H1 (cell line): ENCODE data around the gene PCTP. TPM values are rescaled to one million over a fixed set of nuclear protein-coding genes. Genes with fewer than 3 reads are reported as not detected.

ENCODE experiments used
- CTCF ChIA-PET: fragments of 300-600 bp; sonication (Branson Sonifier 250); formaldehyde crosslinking; loops from one replicate; lab custom pipeline; 2021; ENCODE audit not compliant: partially characterized antibody; lab: Charles Lee
- POLR2A ChIA-PET: fragments of 300-600 bp; sonication (Branson Sonifier 250); formaldehyde crosslinking; loops from one replicate; lab custom pipeline; 2021; ENCODE audit warnings: inconsistent platforms; ENCODE audit not compliant: partially characterized antibody; lab: Charles Lee
- DNase-seq, 2 experiments: peaks; one replicate each; pipeline versions ENCODE4 v3.0.0 to v3.0.0-alpha.2; 2010 to 2022; ENCODE audit warnings: low spot score in 2 of 2, low read depth in 1 of 2, mixed read lengths in 1 of 2
- FAIRE-seq: peaks from 2 replicates; lab custom pipeline; 2011; peaks lifted over from hg19 to GRCh38; lab: Jason Lieb, UNC
- H2AFZ ChIP-seq: 2 replicates; pipeline ENCODE4 v1.8.1; 2012; ENCODE audit warnings: low read length, inconsistent platforms
- H2AK5ac ChIP-seq: 2 replicates; pipeline ENCODE4 v1.6.1; 2013; ENCODE audit warnings: low read depth, low read length
- H2BK120ac ChIP-seq: replicated peaks from 2 replicates; pipeline ENCODE3; 2013; ENCODE audit warnings: low read depth, low read length, inconsistent platforms
- H2BK12ac ChIP-seq: 2 replicates; pipeline ENCODE4 v1.6.1; 2013; ENCODE audit warnings: low read depth, low read length
- H2BK15ac ChIP-seq: 2 replicates; pipeline ENCODE4 v1.6.1; 2013; ENCODE audit warnings: low read length
- H2BK20ac ChIP-seq: 2 replicates; pipeline ENCODE4 v1.6.1; 2013; ENCODE audit warnings: low read length
- H2BK5ac ChIP-seq: 2 replicates; pipeline ENCODE4 v1.6.1; 2013; ENCODE audit warnings: low read depth, low read length
- H3K14ac ChIP-seq: 2 replicates; pipeline ENCODE4 v1.6.1; 2013; ENCODE audit warnings: inconsistent platforms; ENCODE audit not compliant: insufficient read length
- H3K18ac ChIP-seq: 2 replicates; pipeline ENCODE4 v1.6.1; 2013; ENCODE audit warnings: low read length; ENCODE audit errors: extremely low read depth
- H3K23ac ChIP-seq: 2 replicates; pipeline ENCODE4 v1.6.1; 2013; ENCODE audit warnings: inconsistent platforms; ENCODE audit not compliant: insufficient read length
- H3K23me2 ChIP-seq: 2 replicates; pipeline ENCODE4 v1.6.1; 2013; ENCODE audit warnings: low read depth, low read length
- H3K27ac ChIP-seq: 2 replicates; pipeline ENCODE4 v1.6.1; 2011; ENCODE audit warnings: low read depth, low read length, inconsistent platforms
- H3K27me3 ChIP-seq, 4 experiments: replicated peaks in 1 of 4; 1 replicate in 1 of 4; 2 replicates in 3 of 4; pipeline versions ENCODE4 v1.6.1 to v1.8.1; 2011 to 2013; ENCODE audit warnings: low read length in 3 of 4, mild to moderate bottlenecking in 3 of 4, inconsistent platforms in 2 of 4, mixed read lengths in 2 of 4, moderate library complexity in 1 of 4; ENCODE audit not compliant: control insufficient read depth in 3 of 4, insufficient read depth in 3 of 4; ENCODE audit errors: extremely low read depth in 1 of 4
- H3K36me3 ChIP-seq, 4 experiments: 2 replicates each; pipeline versions ENCODE4 v1.6.1 to v1.8.1; 2011 to 2013; ENCODE audit warnings: mild to moderate bottlenecking in 4 of 4, low read length in 3 of 4, moderate library complexity in 2 of 4, control low read depth in 1 of 4, inconsistent platforms in 1 of 4; ENCODE audit not compliant: insufficient read depth in 4 of 4, control insufficient read depth in 2 of 4
- H3K4ac ChIP-seq: replicated peaks from 2 replicates; pipeline ENCODE3; 2013; ENCODE audit warnings: low read length, low read depth, mixed read lengths, inconsistent platforms; ENCODE audit not compliant: insufficient read length
- H3K4me1 ChIP-seq, 4 experiments: replicated peaks in 1 of 4; 1 replicate in 1 of 4; 2 replicates in 3 of 4; pipeline versions ENCODE4 v1.6.1 to v1.8.1; 2011 to 2013; ENCODE audit warnings: low read length in 3 of 4, inconsistent platforms in 2 of 4, mixed read lengths in 1 of 4; ENCODE audit not compliant: insufficient read depth in 4 of 4, control insufficient read depth in 3 of 4
- H3K4me2 ChIP-seq, 2 experiments: 2 replicates each; pipeline versions ENCODE4 v1.6.1 to v1.8.1; 2011 to 2013; ENCODE audit warnings: low read depth in 2 of 2, low read length in 2 of 2, control low read depth in 1 of 2, inconsistent platforms in 1 of 2, mild to moderate bottlenecking in 1 of 2; ENCODE audit not compliant: insufficient read depth in 1 of 2
- H3K4me3 ChIP-seq, 4 experiments: fragments of 200-600, 300-600 bp in 1 of 4; sonication (generic), shearing (Covaris generic), sonication (Bioruptor Twin) in 1 of 4; 2 replicates each; pipeline versions ENCODE4 v1.5.1 to v1.8.1; 2011 to 2016; ENCODE audit warnings: low read length in 4 of 4, low read depth in 3 of 4, control low read depth in 2 of 4, inconsistent platforms in 2 of 4, mild to moderate bottlenecking in 2 of 4, mixed read lengths in 1 of 4, moderate library complexity in 1 of 4; ENCODE audit not compliant: insufficient read depth in 2 of 4; ENCODE audit errors: extremely low read depth in 1 of 4
- H3K56ac ChIP-seq: replicated peaks from 2 replicates; pipeline ENCODE3; 2013; ENCODE audit warnings: low read depth, mild to moderate bottlenecking, mixed read lengths, low read length, inconsistent platforms; ENCODE audit not compliant: insufficient read length
- H3K79me1 ChIP-seq: 2 replicates; pipeline ENCODE4 v1.6.1; 2013; ENCODE audit warnings: low read depth, low read length, control low read depth
- H3K79me2 ChIP-seq, 2 experiments: 2 replicates each; pipeline versions ENCODE4 v1.6.1 to v1.8.1; 2012 to 2013; ENCODE audit warnings: low read length in 2 of 2, mild to moderate bottlenecking in 2 of 2, inconsistent platforms in 1 of 2; ENCODE audit not compliant: insufficient read depth in 2 of 2, control insufficient read depth in 1 of 2
- H3K9ac ChIP-seq, 4 experiments: replicated peaks in 1 of 4; 1 replicate in 1 of 4; 2 replicates in 3 of 4; pipeline versions ENCODE4 v1.6.1 to v1.8.1; 2011 to 2013; ENCODE audit warnings: low read depth in 3 of 4, low read length in 3 of 4, control low read depth in 2 of 4, mild to moderate bottlenecking in 2 of 4, moderate library complexity in 2 of 4, inconsistent platforms in 1 of 4; ENCODE audit errors: extremely low read depth in 1 of 4
- H3K9me3 ChIP-seq, 2 experiments: 2 replicates each; pipeline versions ENCODE4 v1.6.1 to v1.8.1; 2012 to 2013; ENCODE audit warnings: mild to moderate bottlenecking in 2 of 2, moderate library complexity in 2 of 2, control low read depth in 1 of 2, inconsistent platforms in 1 of 2, low read depth in 1 of 2, low read length in 1 of 2, mixed read lengths in 1 of 2; ENCODE audit not compliant: insufficient read depth in 2 of 2
- H4K20me1 ChIP-seq, 2 experiments: replicated peaks in 1 of 2; 2 replicates each; pipeline versions ENCODE3 to v1.8.1; 2011 to 2013; ENCODE audit warnings: inconsistent platforms in 2 of 2, low read length in 2 of 2, mild to moderate bottlenecking in 1 of 2; ENCODE audit not compliant: insufficient read depth in 2 of 2, control insufficient read depth in 1 of 2
- H4K5ac ChIP-seq: 2 replicates; pipeline ENCODE4 v1.6.1; 2013; ENCODE audit warnings: low read length, low read depth, mixed read lengths, inconsistent platforms; ENCODE audit not compliant: insufficient read length
- H4K8ac ChIP-seq: 2 replicates; pipeline ENCODE4 v1.8.0; 2013; ENCODE audit warnings: mild to moderate bottlenecking, moderate library complexity, low read length, inconsistent platforms; ENCODE audit not compliant: insufficient read depth; ENCODE audit errors: extremely low read depth
- H4K91ac ChIP-seq: replicated peaks from 2 replicates; pipeline ENCODE3; 2013; ENCODE audit warnings: low read length, mixed read lengths, inconsistent platforms; ENCODE audit not compliant: insufficient read length
- BCL11A ChIP-seq, 2 experiments: IDR thresholded peaks; one replicate each; pipeline ENCODE4 v1.6.1; 2011; ENCODE audit warnings: low read depth in 2 of 2, low read length in 2 of 2, mild to moderate bottlenecking in 2 of 2
- CHD1 ChIP-seq: IDR thresholded peaks from 2 replicates; pipeline ENCODE4 v1.6.1; 2012; ENCODE audit warnings: low read depth, low read length, improper control_type of control experiment
- FOSL1 ChIP-seq: IDR thresholded peaks from 2 replicates; pipeline ENCODE4 v1.6.1; 2011; ENCODE audit warnings: mild to moderate bottlenecking, low read depth, low read length, moderate library complexity; ENCODE audit not compliant: insufficient read depth
- GTF2F1 ChIP-seq: IDR thresholded peaks from 2 replicates; pipeline ENCODE4 v1.6.1; 2012; ENCODE audit warnings: low read depth, low read length, improper control_type of control experiment, borderline replicate concordance
- KDM1A ChIP-seq: fragments of 200-600, 300-600 bp; sonication (generic); IDR thresholded peaks from 2 replicates; pipeline ENCODE4 v1.7.1; 2016; ENCODE audit warnings: mild to moderate bottlenecking, low read length, borderline replicate concordance
- POU5F1 ChIP-seq: IDR thresholded peaks from 2 replicates; pipeline ENCODE4 v1.6.1; 2011; ENCODE audit warnings: low read depth, mild to moderate bottlenecking, low read length, moderate library complexity
- RAD21 ChIP-seq, 2 experiments: IDR thresholded peaks in 1 of 2; conservative IDR thresholded peaks in 1 of 2; 2 replicates each; pipeline ENCODE4 v1.6.1; 2011; ENCODE audit warnings: low read depth in 2 of 2, low read length in 2 of 2, improper control_type of control experiment in 1 of 2, inconsistent platforms in 1 of 2, mild to moderate bottlenecking in 1 of 2, moderate library complexity in 1 of 2
- RBBP5 ChIP-seq: IDR thresholded peaks from 2 replicates; pipeline ENCODE4 v1.7.1; 2012; ENCODE audit warnings: low read depth, mild to moderate bottlenecking, inconsistent platforms, low read length, moderate library complexity, borderline replicate concordance
- RNF2 ChIP-seq: fragments of 200-900, 300-1000 bp; sonication (generic); IDR thresholded peaks from 2 replicates; pipeline ENCODE4 v1.7.1; 2016; ENCODE audit warnings: borderline replicate concordance, low read depth, mild to moderate bottlenecking, antibody characterized with exemption, low read length; ENCODE audit not compliant: poor library complexity, severe bottlenecking; ENCODE audit errors: missing control alignments
- SRF ChIP-seq: IDR thresholded peaks from 2 replicates; pipeline ENCODE4 v1.6.1; 2011; ENCODE audit warnings: mild to moderate bottlenecking, low read depth, low read length, moderate library complexity
- WGBS, 2 experiments: shearing (Covaris generic) in 1 of 2; methylation state at CpG; one replicate each; pipeline versions ENCODE4 v1.1.6 to v1.1.7; 2013 to 2015; ENCODE audit warnings: low lambda C conversion rate in 2 of 2, mixed read lengths in 2 of 2, inconsistent platforms in 1 of 2, low coverage in 1 of 2, missing lambda C conversion rate in 1 of 2; ENCODE audit not compliant: insufficient replicate concordance in 2 of 2, insufficient coverage in 1 of 2, insufficient read length in 1 of 2; ENCODE audit errors: extremely low coverage in 1 of 2, missing lambda C conversion rate in 1 of 2; 5-methylcytosine and 5-hydroxymethylcytosine counted together
- polyA plus RNA-seq, 7 experiments: library from polyadenylated mRNA; depleted of rRNA in 3 of 7; stranded (reverse) in 5 of 7; unstranded in 2 of 7; fragments of >200 nt in 5 of 7; fragments of 200-250 nt in 2 of 7; gene quantifications; 1 replicate in 5 of 7; 2 replicates in 1 of 7; 4 replicates in 1 of 7; pipeline versions ENCODE4 v1.2.1 to v1.2.3, GENCODE V29; 2011 to 2013; ENCODE audit warnings: missing spikeins in 2 of 7, mixed read lengths in 2 of 7
- total RNA-seq: library from RNA; stranded (reverse); fragmentation: NEBNext Ultra II Directional; extraction: Animal tissue kit (Norgen Biotek cat#: 25700); gene quantifications from 2 replicates; pipeline ENCODE4 v1.2.1, GENCODE V29; 2021
- TF ChIP-seq, protein P1 (sequence below): IDR thresholded peaks from 2 replicates; pipeline ENCODE4 v1.6.1; 2012; ENCODE audit warnings: inconsistent platforms
- TF ChIP-seq, protein P2 (sequence below): IDR thresholded peaks from 2 replicates; pipeline ENCODE4 v1.6.1; 2011; ENCODE audit warnings: low read length, improper control_type of control experiment

Gene PCTP
- total and polyA plus RNA-seq, 2 of the 8 experiments (the other 6 are each of a cell fraction or from before 2014, with no cell fraction given): 14.1 to 14.6 TPM

DNA sequence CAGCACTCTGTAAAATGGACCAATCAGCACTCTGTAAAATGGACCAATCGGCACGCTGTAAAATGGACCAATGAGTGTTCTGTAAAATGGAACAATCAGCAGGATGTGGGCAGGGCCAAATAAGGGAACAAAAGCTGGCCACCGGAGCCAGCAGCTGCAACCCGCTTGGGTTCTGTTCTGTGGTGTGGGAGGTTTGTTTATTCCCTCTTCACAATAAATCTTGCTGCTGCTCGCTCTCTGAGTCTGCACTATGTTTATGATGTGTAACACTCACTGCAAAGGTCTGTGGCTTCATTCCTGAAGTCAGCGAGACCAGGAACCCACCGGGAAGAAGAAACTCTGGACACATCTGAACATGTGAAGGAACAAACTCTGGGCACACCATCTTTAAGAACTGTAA, 48.7 kb upstream of the PCTP start:
- H4K91ac ChIP-seq: no peak overlapping the region
- no peak overlapping the region for H3K4me3 ChIP-seq
- H3K79me2 ChIP-seq: no peaks in the 10 kb centered on the region
- no peak overlapping the region for H2BK15ac ChIP-seq
- H3K9ac ChIP-seq: no peak overlapping the region
- no peak overlapping the region for H2AFZ ChIP-seq
- no peaks in the 10 kb centered on the region for H4K20me1 ChIP-seq
- no peak overlapping the region for H4K8ac ChIP-seq
- no peak overlapping the region for H3K27ac ChIP-seq
- H3K4me1 ChIP-seq: peaks cover 0 to 5% (median 0%) of the 10 kb centered on the region in 4 experiments; a peak in 2 of 7 replicates
- DNase-seq (no peak), FAIRE-seq (no peak)
- no peak overlapping the region for H2BK12ac ChIP-seq
- no peak overlapping the region for H3K18ac ChIP-seq
- no peaks in the 10 kb centered on the region for H3K36me3 ChIP-seq
- no peaks in the 10 kb centered on the region for H3K23me2 ChIP-seq
- H3K23ac ChIP-seq: no peak overlapping the region
- H2BK20ac ChIP-seq: no peak overlapping the region
- ChIA-PET POLR2A (no interaction called here), CTCF (interaction anchor here (0.9 to 3.5 kb wide), 2 partner anchors 16 to 27 kb away, joined by 3 to 15 read pairs; no protein-coding TSS in a partner anchor)
- no peak overlapping the region for H2AK5ac ChIP-seq
- no peaks in the 10 kb centered on the region for H3K9me3 ChIP-seq
- H3K4ac ChIP-seq: no peak overlapping the region
- no peak overlapping the region for H3K4me2 ChIP-seq
- no peak overlapping the region for H3K14ac ChIP-seq
- no peak overlapping the region for H2BK120ac ChIP-seq
- WGBS, 2 experiments: 93% methylated on average over 7 of the region's 7 CpGs; no CpG with 5 or more reads in 1 of the 2 experiments
- H4K5ac ChIP-seq: no peak overlapping the region
- H3K56ac ChIP-seq: no peak overlapping the region
- no peaks in the 10 kb centered on the region for H3K79me1 ChIP-seq
- no peaks in the 10 kb centered on the region for H3K27me3 ChIP-seq
- H2BK5ac ChIP-seq: no peak overlapping the region
- TF ChIP-seq CHD1 (no peak), POU5F1 (no peak), FOSL1 (no peak), BCL11A (IDR thresholded peaks at IDR 0.05; ENCODE audit: low read depth in 2 of 2, low read length in 2 of 2) (no peak), KDM1A (no peak), GTF2F1 (no peak), RBBP5 (no peak), RNF2 (no peak), SRF (no peak), RAD21 (IDR thresholded peaks at IDR 0.05 in 1 of 2, conservative IDR thresholded peaks at IDR 0.05 in 1 of 2; ENCODE audit: low read depth in 2 of 2, low read length in 2 of 2) (no peak)
- TF ChIP-seq, protein P1, sequence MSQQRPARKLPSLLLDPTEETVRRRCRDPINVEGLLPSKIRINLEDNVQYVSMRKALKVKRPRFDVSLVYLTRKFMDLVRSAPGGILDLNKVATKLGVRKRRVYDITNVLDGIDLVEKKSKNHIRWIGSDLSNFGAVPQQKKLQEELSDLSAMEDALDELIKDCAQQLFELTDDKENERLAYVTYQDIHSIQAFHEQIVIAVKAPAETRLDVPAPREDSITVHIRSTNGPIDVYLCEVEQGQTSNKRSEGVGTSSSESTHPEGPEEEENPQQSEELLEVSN: no peak
- TF ChIP-seq, protein P2, sequence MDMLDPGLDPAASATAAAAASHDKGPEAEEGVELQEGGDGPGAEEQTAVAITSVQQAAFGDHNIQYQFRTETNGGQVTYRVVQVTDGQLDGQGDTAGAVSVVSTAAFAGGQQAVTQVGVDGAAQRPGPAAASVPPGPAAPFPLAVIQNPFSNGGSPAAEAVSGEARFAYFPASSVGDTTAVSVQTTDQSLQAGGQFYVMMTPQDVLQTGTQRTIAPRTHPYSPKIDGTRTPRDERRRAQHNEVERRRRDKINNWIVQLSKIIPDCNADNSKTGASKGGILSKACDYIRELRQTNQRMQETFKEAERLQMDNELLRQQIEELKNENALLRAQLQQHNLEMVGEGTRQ: no peak
